Uterus (tissue), 2 donors: ENCODE results near the gene IFTAP.

Source experiments
- POLR2A ChIP-seq, 2 donors: fragments of 450-650 bp; IDR thresholded peaks; one replicate each; pipeline ENCODE4 v1.6.1; 2016; ENCODE audit warnings: antibody characterized with exemption in 2 of 2, mild to moderate bottlenecking in 1 of 2, moderate library complexity in 1 of 2
- TF ChIP-seq, protein P1 (sequence below), 4 experiments: fragments of 200-600 bp in 2 of 4; fragments of 450-650 bp in 2 of 4; sonication (generic) in 2 of 4; IDR thresholded peaks; one replicate each; pipeline ENCODE4 v1.5.1; 2016 to 2019; ENCODE audit warnings: antibody characterized with exemption in 4 of 4, mild to moderate bottlenecking in 2 of 4, moderate library complexity in 1 of 4

DNA sequence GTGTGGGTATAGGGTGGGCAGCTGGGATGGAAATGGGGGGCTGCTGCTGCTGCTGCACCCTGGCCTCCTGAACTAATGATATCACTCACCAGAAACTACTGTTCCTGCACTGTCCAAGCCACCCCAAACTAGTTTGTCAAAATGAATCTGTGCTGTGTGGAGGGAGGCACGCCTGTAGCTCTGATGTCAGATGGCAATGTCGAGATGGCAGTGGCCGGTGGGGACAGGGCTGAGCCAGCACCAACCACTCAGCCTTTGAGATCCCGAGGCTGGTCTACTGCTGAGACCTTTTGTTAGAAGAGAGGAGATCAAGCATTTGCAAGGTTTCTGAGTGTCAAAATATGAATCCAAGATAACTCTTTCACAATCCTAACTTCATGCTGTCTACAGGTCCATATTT is 25.2 kb upstream of the IFTAP start:
- TF ChIP-seq, protein P1, sequence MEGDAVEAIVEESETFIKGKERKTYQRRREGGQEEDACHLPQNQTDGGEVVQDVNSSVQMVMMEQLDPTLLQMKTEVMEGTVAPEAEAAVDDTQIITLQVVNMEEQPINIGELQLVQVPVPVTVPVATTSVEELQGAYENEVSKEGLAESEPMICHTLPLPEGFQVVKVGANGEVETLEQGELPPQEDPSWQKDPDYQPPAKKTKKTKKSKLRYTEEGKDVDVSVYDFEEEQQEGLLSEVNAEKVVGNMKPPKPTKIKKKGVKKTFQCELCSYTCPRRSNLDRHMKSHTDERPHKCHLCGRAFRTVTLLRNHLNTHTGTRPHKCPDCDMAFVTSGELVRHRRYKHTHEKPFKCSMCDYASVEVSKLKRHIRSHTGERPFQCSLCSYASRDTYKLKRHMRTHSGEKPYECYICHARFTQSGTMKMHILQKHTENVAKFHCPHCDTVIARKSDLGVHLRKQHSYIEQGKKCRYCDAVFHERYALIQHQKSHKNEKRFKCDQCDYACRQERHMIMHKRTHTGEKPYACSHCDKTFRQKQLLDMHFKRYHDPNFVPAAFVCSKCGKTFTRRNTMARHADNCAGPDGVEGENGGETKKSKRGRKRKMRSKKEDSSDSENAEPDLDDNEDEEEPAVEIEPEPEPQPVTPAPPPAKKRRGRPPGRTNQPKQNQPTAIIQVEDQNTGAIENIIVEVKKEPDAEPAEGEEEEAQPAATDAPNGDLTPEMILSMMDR (IDR thresholded peaks at IDR 0.05) = no peak
- no peak for TF ChIP-seq POLR2A (IDR thresholded peaks at IDR 0.05)
